ENCODE data around the gene FPR2. TPM values are rescaled to one million over a fixed set of nuclear protein-coding genes. Genes with fewer than 3 reads are reported as not detected.

The FPR2 gene
- polyA plus RNA-seq, 1 donor from 2014 or later = not detected

GRCh38 chr19:51755571-51755970 is 5.4 kb upstream of the FPR2 start:
- Histone ChIP-seq H3K9ac (ENCODE audit: low read length) (no peak overlapping the region), H3K9me3 (ENCODE audit: low read length) (no peaks in the 10 kb centered on the region), H3K79me2 (replicated peaks; ENCODE audit: insufficient read depth, low read length) (no peaks in the 10 kb centered on the region), H3K27me3 (ENCODE audit: insufficient read depth, low read depth, low read length) (no peaks in the 10 kb centered on the region), H3K27ac (ENCODE audit: low read length) (no peak overlapping the region), H3K36me3 (ENCODE audit: insufficient read depth, low read length) (no peaks in the 10 kb centered on the region), H3K4me3 (ENCODE audit: low read length) (no peak overlapping the region), H2AFZ (ENCODE audit: low read depth, low read length) (no peak overlapping the region), H3F3A (ENCODE audit: insufficient read depth, low read length, poor library complexity, severe bottlenecking) (no peaks in the 10 kb centered on the region), H3K4me2 (ENCODE audit: low read length) (no peak overlapping the region), H4K20me1 (ENCODE audit: insufficient read depth) (no peaks in the 10 kb centered on the region), H3K9me2 (ENCODE audit: insufficient read depth, low read length) (no peaks in the 10 kb centered on the region)
- TF ChIP-seq POLR2AphosphoS5 (IDR thresholded peaks at IDR 0.05) = no peak
- no peak for TF ChIP-seq RAD21 (conservative IDR thresholded peaks at IDR 0.05)
- TF ChIP-seq TAF1 (IDR thresholded peaks at IDR 0.05; ENCODE audit: low read depth) = no peak
- no peak for TF ChIP-seq MXI1 (conservative IDR thresholded peaks at IDR 0.05; ENCODE audit: poor library complexity, severe bottlenecking)
- no peak for TF ChIP-seq SMC3 (conservative IDR thresholded peaks at IDR 0.05; ENCODE audit: poor library complexity)
- no peak for TF ChIP-seq REST (IDR thresholded peaks at IDR 0.05; ENCODE audit: borderline replicate concordance)
- no peak for TF ChIP-seq EP300 (conservative IDR thresholded peaks at IDR 0.05; ENCODE audit: poor library complexity, severe bottlenecking)
- no peak for TF ChIP-seq EZH2 (IDR thresholded peaks at IDR 0.05; ENCODE audit: borderline replicate concordance, insufficient read depth, low read length, poor library complexity, severe bottlenecking)
- no peak for TF ChIP-seq CTCF (IDR thresholded peaks at IDR 0.05; ENCODE audit: poor library complexity, severe bottlenecking)

DNA sequence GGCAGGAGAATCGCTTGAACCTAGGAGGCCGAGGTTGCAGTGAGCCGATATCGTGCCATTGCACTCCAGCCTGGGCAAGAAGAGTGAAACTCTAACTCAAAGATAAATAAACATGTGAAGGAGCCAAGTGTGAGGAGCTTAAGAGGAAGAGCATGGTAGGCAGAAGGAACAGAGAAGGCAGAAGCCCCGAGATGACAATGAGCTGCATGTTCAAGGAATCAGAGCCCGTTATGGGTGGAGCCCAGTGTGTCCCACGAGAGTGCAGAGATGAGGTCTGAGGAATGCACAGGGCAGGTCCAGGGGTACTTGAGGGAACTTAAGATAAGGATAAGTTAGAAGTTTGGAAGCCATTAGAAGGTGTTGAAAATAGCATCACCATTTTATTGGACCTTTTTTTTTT is 716 bp downstream of the FPR2 start:
- Histone ChIP-seq H3K36me3 (ENCODE audit: insufficient read depth, low read length) (no peaks in the 10 kb centered on the region), H3K9me2 (ENCODE audit: insufficient read depth, low read length) (no peaks in the 10 kb centered on the region), H3F3A (ENCODE audit: insufficient read depth, low read length, poor library complexity, severe bottlenecking) (no peaks in the 10 kb centered on the region), H3K4me3 (ENCODE audit: low read length) (no peak overlapping the region), H3K79me2 (replicated peaks; ENCODE audit: insufficient read depth, low read length) (no peaks in the 10 kb centered on the region), H2AFZ (ENCODE audit: low read depth, low read length) (no peak overlapping the region), H3K27me3 (ENCODE audit: insufficient read depth, low read depth, low read length) (no peaks in the 10 kb centered on the region), H3K4me2 (ENCODE audit: low read length) (no peak overlapping the region), H3K9me3 (ENCODE audit: low read length) (no peaks in the 10 kb centered on the region), H3K27ac (ENCODE audit: low read length) (no peak overlapping the region), H4K20me1 (ENCODE audit: insufficient read depth) (no peaks in the 10 kb centered on the region), H3K9ac (ENCODE audit: low read length) (no peak overlapping the region)
- TF ChIP-seq REST (IDR thresholded peaks at IDR 0.05; ENCODE audit: borderline replicate concordance) (no peak), POLR2AphosphoS5 (IDR thresholded peaks at IDR 0.05) (no peak), SMC3 (conservative IDR thresholded peaks at IDR 0.05; ENCODE audit: poor library complexity) (no peak), EP300 (conservative IDR thresholded peaks at IDR 0.05; ENCODE audit: poor library complexity, severe bottlenecking) (no peak), MXI1 (conservative IDR thresholded peaks at IDR 0.05; ENCODE audit: poor library complexity, severe bottlenecking) (no peak), CTCF (IDR thresholded peaks at IDR 0.05; ENCODE audit: poor library complexity, severe bottlenecking) (no peak), RAD21 (conservative IDR thresholded peaks at IDR 0.05) (no peak), TAF1 (IDR thresholded peaks at IDR 0.05; ENCODE audit: low read depth) (no peak)
